Mesendoderm (in vitro differentiated cells): ENCODE measurements around the gene EPHA5.
A peak's percentile ranks its signal among the peaks of the same experiment; 100 is the strongest.

Source experiments
- DNase-seq: peaks from one replicate; pipeline ENCODE4 v3.0.0; 2013
- H2AK5ac ChIP-seq: 2 replicates; pipeline ENCODE4 v1.6.1; 2013; ENCODE audit warnings: low read length, inconsistent platforms
- H2BK120ac ChIP-seq: 2 replicates; pipeline ENCODE4 v1.6.1; 2013; ENCODE audit warnings: low read depth, mild to moderate bottlenecking, low read length, moderate library complexity, mixed read lengths
- H2BK15ac ChIP-seq: replicated peaks from 2 replicates; pipeline ENCODE4 v1.6.1; 2013; ENCODE audit warnings: low read depth, mild to moderate bottlenecking, moderate library complexity
- H2BK5ac ChIP-seq: 2 replicates; pipeline ENCODE4 v1.6.1; 2013; ENCODE audit warnings: low read length, inconsistent platforms
- H3K18ac ChIP-seq: 2 replicates; pipeline ENCODE4 v1.6.1; 2013; ENCODE audit warnings: mild to moderate bottlenecking, low read length, mixed read lengths
- H3K23ac ChIP-seq: one replicate; pipeline ENCODE4 v1.6.1; 2013; ENCODE audit warnings: low read length
- H3K27ac ChIP-seq: 2 replicates; pipeline ENCODE4 v1.5.1; 2013; ENCODE audit warnings: low read depth, mild to moderate bottlenecking, inconsistent platforms, low read length, moderate library complexity
- H3K27me3 ChIP-seq: 2 replicates; pipeline ENCODE4 v1.6.1; 2013; ENCODE audit warnings: low read length, control low read depth, mild to moderate bottlenecking, inconsistent platforms; ENCODE audit not compliant: insufficient read depth, poor library complexity
- H3K36me3 ChIP-seq: 2 replicates; pipeline ENCODE4 v1.6.1; 2013; ENCODE audit warnings: low read length, inconsistent platforms; ENCODE audit not compliant: control insufficient read depth, insufficient read depth
- H3K4ac ChIP-seq: one replicate; pipeline ENCODE4 v1.6.1; 2013; ENCODE audit warnings: low read depth, mild to moderate bottlenecking, low read length, moderate library complexity
- H3K4me1 ChIP-seq: 2 replicates; pipeline ENCODE4 v1.6.1; 2013; ENCODE audit warnings: low read depth, low read length, inconsistent platforms; ENCODE audit not compliant: control insufficient read depth
- H3K4me2 ChIP-seq: 2 replicates; pipeline ENCODE4 v1.6.1; 2013; ENCODE audit warnings: low read length
- H3K4me3 ChIP-seq: 2 replicates; pipeline ENCODE4 v1.5.1; 2013; ENCODE audit warnings: mild to moderate bottlenecking, low read length
- H3K56ac ChIP-seq: one replicate; pipeline ENCODE4 v1.6.1; 2013; ENCODE audit warnings: low read length
- H3K79me1 ChIP-seq: 2 replicates; pipeline ENCODE4 v1.6.1; 2013; ENCODE audit warnings: low read length, inconsistent platforms
- H3K79me2 ChIP-seq: 2 replicates; pipeline ENCODE4 v1.6.1; 2013; ENCODE audit warnings: mild to moderate bottlenecking, low read length; ENCODE audit not compliant: control insufficient read depth, insufficient read depth
- H3K9ac ChIP-seq: 2 replicates; pipeline ENCODE4 v1.6.1; 2013; ENCODE audit warnings: low read length, inconsistent platforms
- H4K5ac ChIP-seq: one replicate; pipeline ENCODE4 v1.6.1; 2013; ENCODE audit warnings: low read length
- H4K8ac ChIP-seq: one replicate; pipeline ENCODE4 v1.6.1; 2013; ENCODE audit warnings: low read depth, mild to moderate bottlenecking, control low read depth, low read length, moderate library complexity
- whole genome bisulfite sequencing: extraction: QIAGEN DNeasy Blood & Tissue Kit; methylation state at CpG from one replicate; pipeline ENCODE4 v1.1.7; 2013; ENCODE audit warnings: low lambda C conversion rate, missing lambda C conversion rate; ENCODE audit not compliant: insufficient coverage; ENCODE audit errors: extremely low coverage; 5-methylcytosine and 5-hydroxymethylcytosine counted together

The EPHA5 gene

GRCh38 chr4:65550500-65550899 is 119.8 kb downstream of the EPHA5 start:
- H3K4me3 ChIP-seq = no peak overlapping the region
- H3K27me3 ChIP-seq = no peaks in the 10 kb centered on the region
- no CpG with 5 or more reads among the region's 11 CpGs for WGBS
- H2AK5ac ChIP-seq = no peak overlapping the region
- no peak overlapping the region for H2BK120ac ChIP-seq
- no peak overlapping the region for H2BK5ac ChIP-seq
- no peak overlapping the region for H2BK15ac ChIP-seq
- no peak for DNase-seq
- no peak overlapping the region for H4K5ac ChIP-seq
- no peak overlapping the region for H3K4me2 ChIP-seq
- no peak overlapping the region for H3K23ac ChIP-seq
- H3K79me1 ChIP-seq = no peaks in the 10 kb centered on the region
- no peak overlapping the region for H3K9ac ChIP-seq
- no peak overlapping the region for H3K27ac ChIP-seq
- H3K4me1 ChIP-seq = no peaks in the 10 kb centered on the region
- no peak overlapping the region for H3K18ac ChIP-seq
- no peak overlapping the region for H3K4ac ChIP-seq
- H3K79me2 ChIP-seq = no peaks in the 10 kb centered on the region
- no peak overlapping the region for H3K56ac ChIP-seq
- H3K36me3 ChIP-seq = no peaks in the 10 kb centered on the region
- H4K8ac ChIP-seq = no peak overlapping the region

GRCh38 chr4:65546882-65547416 is 123.3 kb downstream of the EPHA5 start:
- H2BK15ac ChIP-seq = no peak overlapping the region
- H3K4ac ChIP-seq = no peak overlapping the region
- H2BK5ac ChIP-seq = no peak overlapping the region
- no CpG with 5 or more reads among the region's 4 CpGs for WGBS
- no peak overlapping the region for H3K4me3 ChIP-seq
- H3K4me1 ChIP-seq = no peaks in the 10 kb centered on the region
- no peaks in the 10 kb centered on the region for H3K79me1 ChIP-seq
- H4K5ac ChIP-seq = no peak overlapping the region
- H3K23ac ChIP-seq = no peak overlapping the region
- no peaks in the 10 kb centered on the region for H3K27me3 ChIP-seq
- no peaks in the 10 kb centered on the region for H3K79me2 ChIP-seq
- H4K8ac ChIP-seq = no peak overlapping the region
- H3K27ac ChIP-seq = no peak overlapping the region
- DNase-seq = no peak
- no peak overlapping the region for H2AK5ac ChIP-seq
- no peak overlapping the region for H2BK120ac ChIP-seq
- no peak overlapping the region for H3K56ac ChIP-seq
- H3K9ac ChIP-seq = no peak overlapping the region
- no peaks in the 10 kb centered on the region for H3K36me3 ChIP-seq
- no peak overlapping the region for H3K4me2 ChIP-seq
- no peak overlapping the region for H3K18ac ChIP-seq

DNA sequence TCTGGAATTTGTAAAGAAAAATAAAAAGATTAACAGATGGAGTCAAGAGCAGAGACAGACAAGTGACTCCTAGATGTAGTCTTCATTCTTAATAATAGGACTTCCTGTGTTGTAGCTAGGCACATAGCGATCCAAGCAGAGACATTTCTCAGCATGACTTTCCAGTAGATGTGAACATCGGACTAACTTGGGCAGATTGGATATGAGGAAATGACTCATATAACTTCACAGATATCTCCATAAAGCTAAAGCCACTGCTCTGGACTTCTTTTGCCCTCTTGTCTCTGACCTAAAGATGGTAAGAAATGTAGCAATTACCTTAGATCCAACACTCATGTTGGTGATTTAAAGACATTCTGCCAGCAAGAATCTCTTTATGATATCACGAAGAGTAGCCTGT is 131.7 kb downstream of the EPHA5 start:
- Histone ChIP-seq H2BK5ac (no peak overlapping the region), H3K18ac (no peak overlapping the region), H3K4me1 (no peaks in the 10 kb centered on the region), H3K4me3 (no peak overlapping the region), H4K8ac (no peak overlapping the region), H3K27me3 (no peaks in the 10 kb centered on the region), H3K27ac (no peak overlapping the region), H3K36me3 (no peaks in the 10 kb centered on the region), H3K79me2 (no peaks in the 10 kb centered on the region), H3K9ac (no peak overlapping the region), H3K79me1 (no peaks in the 10 kb centered on the region), H3K23ac (no peak overlapping the region), H3K56ac (no peak overlapping the region), H4K5ac (no peak overlapping the region), H2AK5ac (no peak overlapping the region), H2BK120ac (no peak overlapping the region), H2BK15ac (no peak overlapping the region), H3K4ac (no peak overlapping the region), H3K4me2 (no peak overlapping the region)
- no CpG with 5 or more reads among the region's 3 CpGs for WGBS
- no peak for DNase-seq

DNA sequence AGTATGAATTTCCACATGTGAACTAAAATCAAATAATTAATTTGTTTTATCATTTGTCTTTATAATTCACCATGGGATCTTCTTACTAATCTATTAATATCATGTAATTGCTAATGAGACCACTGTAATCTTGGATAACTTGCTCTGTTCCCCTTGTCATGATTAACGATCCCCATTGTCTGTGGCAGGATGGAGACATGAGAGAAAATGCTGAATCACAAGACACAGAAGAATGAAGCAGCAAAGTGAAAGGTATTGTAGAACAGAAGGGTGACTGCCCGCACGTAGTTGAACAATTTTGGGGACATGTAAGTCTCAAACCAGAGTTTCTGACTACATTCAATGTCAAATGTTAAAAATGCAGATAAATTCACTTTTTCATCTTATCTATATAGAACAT is 135.2 kb downstream of the EPHA5 start:
- H3K4me2 ChIP-seq = no peak overlapping the region
- H3K18ac ChIP-seq = no peak overlapping the region
- no peak overlapping the region for H2AK5ac ChIP-seq
- no peak overlapping the region for H4K5ac ChIP-seq
- H3K4ac ChIP-seq = no peak overlapping the region
- no peak overlapping the region for H3K27ac ChIP-seq
- no peak overlapping the region for H3K56ac ChIP-seq
- no peaks in the 10 kb centered on the region for H3K4me1 ChIP-seq
- H3K79me2 ChIP-seq = no peaks in the 10 kb centered on the region
- no peak overlapping the region for H2BK120ac ChIP-seq
- no peak overlapping the region for H3K9ac ChIP-seq
- H2BK15ac ChIP-seq = no peak overlapping the region
- no peaks in the 10 kb centered on the region for H3K27me3 ChIP-seq
- H3K4me3 ChIP-seq = no peak overlapping the region
- no peaks in the 10 kb centered on the region for H3K36me3 ChIP-seq
- no peak overlapping the region for H4K8ac ChIP-seq
- DNase-seq = peak; percentile 34
- H3K79me1 ChIP-seq = no peaks in the 10 kb centered on the region
- WGBS = no CpG with 5 or more reads among the region's 3 CpGs
- no peak overlapping the region for H3K23ac ChIP-seq
- H2BK5ac ChIP-seq = no peak overlapping the region

GRCh38 chr4:65521666-65522065 is 148.6 kb downstream of the EPHA5 start:
- no peaks in the 10 kb centered on the region for H3K79me1 ChIP-seq
- no peak overlapping the region for H3K4me3 ChIP-seq
- no peak overlapping the region for H3K27ac ChIP-seq

DNA sequence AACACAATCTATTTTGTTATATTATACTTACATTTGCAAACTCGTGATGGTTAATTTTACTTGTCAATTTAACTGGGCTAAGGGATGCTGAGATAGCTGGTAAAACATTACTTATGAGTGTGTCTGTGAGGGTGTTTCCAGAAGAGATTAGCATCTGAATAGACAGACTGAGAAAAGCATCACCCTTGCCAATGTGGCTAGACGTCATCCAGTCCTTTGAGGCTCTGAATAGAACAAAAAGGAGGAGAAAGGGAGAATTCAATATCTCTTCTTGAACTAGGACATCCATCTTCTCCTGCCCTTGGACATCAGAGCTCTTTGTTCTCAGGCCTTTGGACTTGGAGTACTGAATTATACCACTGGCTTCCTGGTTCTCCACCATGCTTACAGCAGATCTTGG is 154.6 kb downstream of the EPHA5 start:
- Histone ChIP-seq H4K5ac (no peak overlapping the region), H2BK120ac (no peak overlapping the region), H3K4me3 (no peak overlapping the region), H3K4me1 (no peaks in the 10 kb centered on the region), H3K4ac (no peak overlapping the region), H3K23ac (no peak overlapping the region), H3K4me2 (no peak overlapping the region), H3K27me3 (no peaks in the 10 kb centered on the region), H2BK5ac (no peak overlapping the region), H2AK5ac (no peak overlapping the region), H3K27ac (no peak overlapping the region), H3K56ac (no peak overlapping the region), H3K79me2 (no peaks in the 10 kb centered on the region), H3K79me1 (no peaks in the 10 kb centered on the region), H3K18ac (no peak overlapping the region), H2BK15ac (no peak overlapping the region), H4K8ac (no peak overlapping the region), H3K36me3 (no peaks in the 10 kb centered on the region), H3K9ac (no peak overlapping the region)
- WGBS = no CpG with 5 or more reads among the region's 2 CpGs
- DNase-seq = no peak

More at GRCh38 chr4:65521666-65522065, 148.6 kb downstream of the EPHA5 start:
- no peak overlapping the region for H2BK15ac ChIP-seq
- no peak overlapping the region for H4K8ac ChIP-seq
- H3K23ac ChIP-seq = no peak overlapping the region
- H3K4me1 ChIP-seq = no peaks in the 10 kb centered on the region
- no peaks in the 10 kb centered on the region for H3K27me3 ChIP-seq
- no peak overlapping the region for H2BK5ac ChIP-seq
- H3K4ac ChIP-seq = no peak overlapping the region
- no peaks in the 10 kb centered on the region for H3K36me3 ChIP-seq
- H3K4me2 ChIP-seq = no peak overlapping the region
- H3K56ac ChIP-seq = no peak overlapping the region
- no peak overlapping the region for H4K5ac ChIP-seq
- DNase-seq = no peak
- no peaks in the 10 kb centered on the region for H3K79me2 ChIP-seq
- no peak overlapping the region for H2BK120ac ChIP-seq
- H2AK5ac ChIP-seq = no peak overlapping the region
- no peak overlapping the region for H3K18ac ChIP-seq
- WGBS = no CpG with 5 or more reads among the region's 1 CpG
- H3K9ac ChIP-seq = no peak overlapping the region
